Activated naive CD4-positive, alpha-beta T cell treated with anti-CD3 and anti-CD28 coated beads, Interleukin-2, amount 50 U/mL, for 24 hours (primary cell): ENCODE measurements around the gene PRAMEF27.
"Not testable (repeated sequence)": the region's sequence is repeated elsewhere in the genome, so short reads cannot be mapped to it uniquely, and the experiment has no call there.

Experiments
- H3K27ac Mint-ChIP-seq: one replicate; pipeline ENCODE4 v1.8.0; 2021; ENCODE audit warnings: mild to moderate bottlenecking, mixed read lengths
- H3K27me3 Mint-ChIP-seq: one replicate; pipeline ENCODE4 v1.8.0; 2021; ENCODE audit warnings: mixed read lengths
- H3K36me3 Mint-ChIP-seq: one replicate; pipeline ENCODE4 v1.8.0; 2021; ENCODE audit warnings: mixed read lengths
- H3K4me1 Mint-ChIP-seq: one replicate; pipeline ENCODE4 v1.8.0; 2021; ENCODE audit warnings: mixed read lengths
- H3K4me3 Mint-ChIP-seq: one replicate; pipeline ENCODE4 v1.8.0; 2021; ENCODE audit warnings: mild to moderate bottlenecking, mixed read lengths
- H3K9me3 Mint-ChIP-seq: one replicate; pipeline ENCODE4 v1.8.0; 2021; ENCODE audit warnings: mixed read lengths

The PRAMEF27 gene

GRCh38 chr1:13056475-13056874 lies at the start of gene PRAMEF27:
TSS of gene PRAMEF27 (minus strand) at chr1:13056575. CDS start at chr1:13053659, 2,916 bp downstream.
- H3K9me3 Mint-ChIP-seq, H3K27me3 Mint-ChIP-seq, H3K4me1 Mint-ChIP-seq, H3K27ac Mint-ChIP-seq, H3K36me3 Mint-ChIP-seq, H3K4me3 Mint-ChIP-seq: not testable (repeated sequence)

- H3K27ac Mint-ChIP-seq, H3K4me3 Mint-ChIP-seq, H3K36me3 Mint-ChIP-seq, H3K9me3 Mint-ChIP-seq, H3K27me3 Mint-ChIP-seq, H3K4me1 Mint-ChIP-seq: not testable (repeated sequence)
Measured at GRCh38 chr1:13070474-13070873, 14.1 kb upstream of the PRAMEF27 start, which contains the start of gene PRAMEF25. TSS of gene PRAMEF25 (plus strand) at chr1:13070774. CDS start at chr1:13073694, 2,920 bp downstream.

DNA sequence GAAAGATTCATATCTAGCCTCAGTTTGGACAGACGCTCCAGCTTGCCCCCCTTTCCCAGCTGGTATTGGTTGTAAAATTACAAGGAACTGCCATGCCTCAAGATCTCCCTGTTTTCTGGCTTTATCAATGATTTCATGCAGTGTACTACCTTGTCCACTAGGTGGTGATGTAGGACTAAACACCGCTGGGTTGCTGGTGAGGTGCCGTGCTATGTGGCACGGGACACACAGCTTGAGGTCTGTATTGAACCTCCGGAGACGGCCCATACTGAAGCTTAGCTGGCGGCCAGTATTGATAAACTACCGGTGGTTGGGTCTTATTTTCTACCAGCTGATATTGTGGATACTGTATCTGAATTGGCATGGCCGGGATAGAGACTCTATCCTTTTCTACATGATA lies 36.5 kb downstream of the PRAMEF27 start:
- H3K4me3 Mint-ChIP-seq, H3K27ac Mint-ChIP-seq, H3K27me3 Mint-ChIP-seq, H3K9me3 Mint-ChIP-seq, H3K4me1 Mint-ChIP-seq, H3K36me3 Mint-ChIP-seq: not testable (repeated sequence)

- not testable (repeated sequence) for H3K27me3 Mint-ChIP-seq, H3K4me1 Mint-ChIP-seq, H3K27ac Mint-ChIP-seq, H3K9me3 Mint-ChIP-seq, H3K36me3 Mint-ChIP-seq, H3K4me3 Mint-ChIP-seq
Measured at GRCh38 chr1:13011932-13012331, 44.4 kb downstream of the PRAMEF27 start.

DNA sequence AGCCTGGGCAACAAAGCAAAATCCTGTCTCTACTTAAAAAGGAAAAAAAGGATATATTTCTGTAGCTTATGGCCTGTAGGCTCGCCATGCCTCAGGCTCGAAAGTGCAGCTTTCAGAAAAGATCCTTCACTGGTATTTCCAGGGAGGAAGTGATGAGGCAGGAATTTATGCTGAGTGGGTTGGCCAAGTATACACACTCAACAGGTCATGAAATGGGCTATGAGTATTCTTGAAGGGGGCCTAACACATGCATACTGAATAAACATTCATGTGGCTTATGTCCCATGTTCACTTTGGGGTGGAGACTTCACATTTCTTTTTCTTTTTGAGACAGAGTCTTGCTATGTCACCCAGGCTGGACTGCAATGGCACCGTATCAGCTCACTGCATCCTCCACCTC lies 47.0 kb downstream of the PRAMEF27 start:
- not testable (repeated sequence) for H3K27me3 Mint-ChIP-seq, H3K9me3 Mint-ChIP-seq, H3K4me3 Mint-ChIP-seq, H3K36me3 Mint-ChIP-seq, H3K4me1 Mint-ChIP-seq, H3K27ac Mint-ChIP-seq

- H3K27ac Mint-ChIP-seq, H3K9me3 Mint-ChIP-seq, H3K27me3 Mint-ChIP-seq, H3K4me1 Mint-ChIP-seq, H3K4me3 Mint-ChIP-seq, H3K36me3 Mint-ChIP-seq: not testable (repeated sequence)
Measured at GRCh38 chr1:13005732-13006131, 50.6 kb downstream of the PRAMEF27 start.
